ENCODE measurements around the gene YPEL1. TPM values are rescaled to one million over a fixed set of nuclear protein-coding genes. Genes with fewer than 3 reads are reported as not detected.
"Not testable (repeated sequence)": the region's sequence is repeated elsewhere in the genome, so short reads cannot be mapped to it uniquely, and the experiment has no call there.

YPEL1 gene
- total RNA-seq, 2 donors from 2014 or later: 2.2 to 2.9 TPM

DNA sequence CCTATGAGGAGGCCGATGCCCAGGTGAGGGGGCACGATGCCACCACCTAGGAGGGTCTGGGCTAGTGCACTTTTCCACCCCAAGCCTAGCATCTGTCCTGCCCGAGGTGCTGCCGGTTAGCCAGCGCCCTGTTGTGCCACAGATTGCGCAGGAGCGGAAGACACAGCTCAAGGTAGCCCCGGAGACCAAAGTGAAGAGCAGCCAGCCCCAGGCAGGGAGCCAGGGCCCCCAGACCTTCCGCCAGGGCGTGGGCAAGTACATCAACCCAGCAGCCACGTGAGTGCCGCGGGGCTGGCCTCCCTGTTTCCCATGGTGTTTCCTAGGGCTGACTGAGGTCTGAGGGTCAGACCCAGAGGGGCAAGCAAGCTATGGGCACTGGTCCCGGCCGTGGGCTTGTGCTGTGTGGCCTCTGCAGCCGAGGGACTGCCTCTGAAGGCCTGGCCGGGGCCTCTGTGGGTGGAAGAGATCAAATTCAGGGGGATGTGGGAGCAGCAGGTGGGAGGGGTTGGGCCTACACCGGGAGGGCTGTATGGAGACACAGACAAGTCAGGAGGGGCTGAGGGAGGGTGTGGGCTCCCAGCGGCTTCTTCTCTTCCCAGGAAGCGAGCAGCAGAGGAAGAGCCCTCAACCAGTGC lies 40.7 kb downstream of the YPEL1 start:
- TF ChIP-seq, protein P1, sequence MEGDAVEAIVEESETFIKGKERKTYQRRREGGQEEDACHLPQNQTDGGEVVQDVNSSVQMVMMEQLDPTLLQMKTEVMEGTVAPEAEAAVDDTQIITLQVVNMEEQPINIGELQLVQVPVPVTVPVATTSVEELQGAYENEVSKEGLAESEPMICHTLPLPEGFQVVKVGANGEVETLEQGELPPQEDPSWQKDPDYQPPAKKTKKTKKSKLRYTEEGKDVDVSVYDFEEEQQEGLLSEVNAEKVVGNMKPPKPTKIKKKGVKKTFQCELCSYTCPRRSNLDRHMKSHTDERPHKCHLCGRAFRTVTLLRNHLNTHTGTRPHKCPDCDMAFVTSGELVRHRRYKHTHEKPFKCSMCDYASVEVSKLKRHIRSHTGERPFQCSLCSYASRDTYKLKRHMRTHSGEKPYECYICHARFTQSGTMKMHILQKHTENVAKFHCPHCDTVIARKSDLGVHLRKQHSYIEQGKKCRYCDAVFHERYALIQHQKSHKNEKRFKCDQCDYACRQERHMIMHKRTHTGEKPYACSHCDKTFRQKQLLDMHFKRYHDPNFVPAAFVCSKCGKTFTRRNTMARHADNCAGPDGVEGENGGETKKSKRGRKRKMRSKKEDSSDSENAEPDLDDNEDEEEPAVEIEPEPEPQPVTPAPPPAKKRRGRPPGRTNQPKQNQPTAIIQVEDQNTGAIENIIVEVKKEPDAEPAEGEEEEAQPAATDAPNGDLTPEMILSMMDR (IDR thresholded peaks at IDR 0.05): no peak
- H3K4me3 ChIP-seq: no peak overlapping the region
- DNase-seq: no peak
- no peaks in the 10 kb centered on the region for H3K9me3 ChIP-seq
- no peaks in the 10 kb centered on the region for H3K4me1 ChIP-seq
- intact Hi-C loops (cut with DNase I): no loop called here
- no peaks in the 10 kb centered on the region for H3K27me3 ChIP-seq
- no peak overlapping the region for H3K27ac ChIP-seq
- H3K9ac ChIP-seq (ENCODE audit: low read depth in 2 of 2, low read length in 2 of 2): no peak overlapping the region
- peaks cover 3% of the 10 kb centered on the region for H3K36me3 ChIP-seq

DNA sequence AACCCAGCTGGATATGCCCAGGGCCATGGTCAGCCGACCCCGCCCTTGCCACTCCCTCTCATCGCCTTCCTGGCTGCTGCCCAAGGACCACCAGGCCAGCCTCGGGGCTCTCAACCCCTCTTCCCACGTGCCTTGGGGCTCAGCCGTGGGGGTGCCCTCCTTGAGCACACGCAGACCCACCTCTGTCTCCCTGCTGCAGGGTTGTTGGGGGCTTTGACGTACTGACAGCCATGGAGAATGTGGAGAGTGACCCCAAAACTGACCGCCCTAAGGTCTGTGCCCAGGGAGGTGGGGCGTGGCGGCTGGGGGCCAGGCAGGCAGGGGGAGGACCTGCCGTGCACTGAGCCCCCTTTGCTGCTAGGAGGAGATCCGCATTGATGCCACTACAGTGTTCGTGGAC lies 41.2 kb downstream of the YPEL1 start:
- TF ChIP-seq, protein P1 (IDR thresholded peaks at IDR 0.05): no peak
- no peak for DNase-seq
- Histone ChIP-seq H3K4me1 (no peaks in the 10 kb centered on the region), H3K4me3 (no peak overlapping the region), H3K27me3 (no peaks in the 10 kb centered on the region), H3K9me3 (no peaks in the 10 kb centered on the region), H3K9ac (ENCODE audit: low read depth in 2 of 2, low read length in 2 of 2) (no peak overlapping the region), H3K27ac (no peak overlapping the region), H3K36me3 (peaks cover 3% of the 10 kb centered on the region)
- intact Hi-C loops (cut with DNase I): no loop called here

DNA sequence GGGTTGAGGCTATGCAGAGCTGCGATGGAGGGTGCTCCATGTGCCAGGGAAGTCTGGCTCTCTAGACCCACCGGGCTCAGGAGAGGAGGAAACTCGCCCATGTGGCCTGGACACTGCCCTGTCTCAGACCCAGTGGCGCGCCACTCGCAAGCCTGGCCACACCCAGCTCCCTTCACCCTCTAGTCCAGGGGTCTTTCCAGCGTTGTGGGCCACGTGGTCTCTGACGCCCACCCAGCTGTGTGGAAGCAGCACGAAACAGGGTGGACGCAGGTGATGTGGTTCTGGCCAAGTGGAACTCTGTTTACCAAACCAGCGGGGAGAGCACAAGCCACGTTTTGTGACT lies 41.6 kb downstream of the YPEL1 start:
- H3K36me3 ChIP-seq: peaks cover 3% of the 10 kb centered on the region
- H3K9me3 ChIP-seq: no peaks in the 10 kb centered on the region
- H3K4me1 ChIP-seq: no peaks in the 10 kb centered on the region
- no peak overlapping the region for H3K9ac ChIP-seq (ENCODE audit: low read depth in 2 of 2, low read length in 2 of 2)
- no peaks in the 10 kb centered on the region for H3K27me3 ChIP-seq
- TF ChIP-seq, protein P1 (IDR thresholded peaks at IDR 0.05): no peak
- intact Hi-C loops (cut with DNase I): no loop called here
- no peak for DNase-seq
- no peak overlapping the region for H3K27ac ChIP-seq
- H3K4me3 ChIP-seq: no peak overlapping the region

DNA sequence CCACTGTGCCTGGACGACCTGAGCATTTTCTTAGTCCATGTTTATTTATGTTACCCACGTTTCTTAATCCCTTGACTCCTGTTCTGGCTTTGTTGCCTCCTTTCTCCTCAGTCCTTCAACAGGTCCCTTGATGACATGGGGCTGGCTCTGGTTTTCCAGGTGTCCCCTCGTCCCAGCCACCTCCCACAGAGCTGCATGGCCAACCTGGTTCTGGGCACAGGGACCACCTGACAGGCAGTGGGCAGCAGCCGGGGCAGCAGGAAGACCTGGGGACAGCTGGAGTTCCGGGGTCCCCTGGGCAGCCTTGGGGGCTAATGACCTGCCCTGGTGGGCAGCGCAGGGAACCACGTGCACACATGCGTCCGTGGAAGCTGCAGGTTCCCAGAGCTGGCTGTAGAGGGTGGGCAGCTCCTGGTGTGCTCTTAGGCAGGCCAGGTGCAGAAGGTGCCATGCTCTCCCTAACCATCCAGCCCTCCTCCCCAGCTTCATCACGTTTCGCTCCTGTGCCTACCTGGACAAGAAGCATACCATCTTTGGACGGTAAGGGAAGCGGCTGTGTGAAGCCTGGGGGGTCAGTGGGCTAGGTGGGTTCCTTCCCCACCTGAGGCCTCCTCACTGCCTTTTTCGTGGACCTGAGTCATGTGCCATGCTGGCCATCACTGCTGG lies 42.1 kb downstream of the YPEL1 start:
- Histone ChIP-seq H3K9ac (ENCODE audit: low read depth in 2 of 2, low read length in 2 of 2) (no peak overlapping the region), H3K9me3 (no peaks in the 10 kb centered on the region), H3K27ac (no peak overlapping the region), H3K27me3 (no peaks in the 10 kb centered on the region), H3K36me3 (no peaks in the 10 kb centered on the region), H3K4me1 (no peaks in the 10 kb centered on the region), H3K4me3 (no peak overlapping the region)
- intact Hi-C loops (cut with DNase I): no loop called here
- DNase-seq: no peak
- TF ChIP-seq, protein P1 (IDR thresholded peaks at IDR 0.05): no peak

DNA sequence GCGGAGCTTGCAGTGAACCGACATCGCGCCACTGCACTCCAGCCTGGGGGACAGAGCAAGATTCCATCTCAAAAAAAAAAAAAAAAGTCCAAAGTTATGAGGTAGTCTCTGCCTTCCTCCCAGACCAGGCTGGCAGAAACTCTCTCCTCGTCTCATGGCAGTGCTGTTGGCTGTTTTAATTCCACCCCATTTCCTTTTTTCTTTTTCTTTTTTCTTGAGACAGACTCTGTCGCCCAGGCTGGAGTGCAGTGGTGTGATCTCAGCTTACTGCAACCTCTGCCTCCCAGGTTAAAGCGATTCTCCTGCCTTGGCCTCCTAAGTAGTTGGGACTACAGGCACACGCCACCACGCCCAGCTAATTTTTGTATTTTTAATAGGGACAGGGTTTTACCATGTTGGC lies 42.7 kb downstream of the YPEL1 start:
- H3K9ac ChIP-seq (ENCODE audit: low read depth in 2 of 2, low read length in 2 of 2); H3K9me3 ChIP-seq; H3K4me1 ChIP-seq; DNase-seq; H3K36me3 ChIP-seq; H3K27me3 ChIP-seq; H3K4me3 ChIP-seq; H3K27ac ChIP-seq; intact Hi-C loops (cut with DNase I): not testable (repeated sequence)

DNA sequence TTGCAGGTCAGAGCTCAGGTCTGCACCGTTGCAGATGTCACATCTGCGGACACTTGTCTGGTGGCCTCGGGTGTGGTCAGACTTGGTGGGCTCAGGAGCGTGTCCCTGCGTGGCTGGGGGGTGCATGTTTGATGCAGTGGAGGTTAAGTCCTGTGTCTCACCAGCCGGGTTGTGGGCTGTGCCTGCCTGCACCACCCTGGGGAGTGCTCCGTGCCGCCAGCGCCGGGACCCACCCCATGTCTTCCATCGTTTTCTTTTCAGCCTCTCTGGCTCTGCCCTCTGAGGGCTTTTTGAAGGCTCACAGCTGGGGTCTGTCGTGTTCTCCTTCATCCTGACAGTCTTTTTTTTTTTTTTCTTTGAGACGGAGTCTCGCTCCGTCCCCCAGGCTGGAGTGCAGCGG lies 43.8 kb downstream of the YPEL1 start:
- intact Hi-C loops (cut with DNase I): no loop called here
- no peak for DNase-seq
- no peaks in the 10 kb centered on the region for H3K27me3 ChIP-seq
- no peaks in the 10 kb centered on the region for H3K4me1 ChIP-seq
- TF ChIP-seq, protein P1 (IDR thresholded peaks at IDR 0.05): no peak
- no peak overlapping the region for H3K4me3 ChIP-seq
- H3K27ac ChIP-seq: no peak overlapping the region
- H3K9ac ChIP-seq (ENCODE audit: low read depth in 2 of 2, low read length in 2 of 2): no peak overlapping the region
- no peaks in the 10 kb centered on the region for H3K36me3 ChIP-seq
- no peaks in the 10 kb centered on the region for H3K9me3 ChIP-seq
